ENCODE data around the gene SEPTIN10. TPM values are rescaled to one million over a fixed set of nuclear protein-coding genes. Genes with fewer than 3 reads are reported as not detected.

The SEPTIN10 gene
- total RNA-seq, 1 donor from 2014 or later: 90.8 TPM

DNA sequence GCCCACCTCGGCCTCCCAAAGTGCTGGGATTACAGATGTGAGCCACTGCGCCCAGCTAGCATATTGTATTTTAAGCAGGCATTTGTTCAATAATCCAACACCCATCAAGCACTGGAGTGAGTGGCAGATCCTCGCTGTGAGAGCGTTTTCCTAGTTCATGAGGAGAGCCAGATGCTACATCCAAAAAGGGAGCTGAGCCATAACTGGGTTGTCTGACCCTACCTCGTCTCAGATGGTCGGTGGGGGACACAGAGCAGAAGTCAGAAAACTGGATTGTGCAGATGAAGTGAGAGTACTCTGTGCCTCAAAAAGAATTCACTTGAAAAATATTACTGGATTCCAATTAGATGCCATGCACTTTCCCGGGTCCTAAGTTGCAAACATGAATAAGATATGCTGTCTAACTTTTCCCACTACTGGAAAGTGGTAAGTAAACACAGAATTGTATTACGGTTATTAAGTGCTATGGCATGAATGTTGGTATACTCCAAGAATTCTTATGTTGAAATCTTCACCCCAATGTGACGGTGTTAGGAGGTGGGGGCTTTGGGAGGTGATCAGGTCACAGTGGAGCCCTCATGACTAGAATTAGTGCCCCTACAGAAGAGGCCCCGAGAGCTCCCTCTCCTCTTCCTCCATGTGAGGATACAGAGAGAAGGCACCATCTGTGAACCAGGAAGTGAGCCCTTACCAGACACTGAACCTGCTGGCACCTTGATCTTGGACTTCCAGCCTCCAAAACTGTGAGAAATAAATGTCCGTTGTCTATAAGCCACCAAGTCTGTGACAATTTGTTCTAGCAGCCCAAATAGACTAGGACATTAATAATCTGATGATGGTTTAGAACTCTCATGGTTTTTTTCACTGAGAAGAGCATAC, 21.9 kb upstream of the SEPTIN10 start:
- H3K79me2 ChIP-seq (ENCODE audit: insufficient read depth, low read length): no peaks in the 10 kb centered on the region
- H3K27ac ChIP-seq (ENCODE audit: low read depth, low read length): no peak overlapping the region
- no peak overlapping the region for H3K4me3 ChIP-seq (ENCODE audit: insufficient read depth, low read depth, low read length)
- Mint-ChIP-seq H3K27me3 (ENCODE audit: low read depth, unreplicated experiment) (no peaks in the 10 kb centered on the region), H3K36me3 (ENCODE audit: low read depth, unreplicated experiment) (no peaks in the 10 kb centered on the region), H3K27ac (ENCODE audit: unreplicated experiment) (no peak overlapping the region), H3K9me3 (ENCODE audit: unreplicated experiment) (no peaks in the 10 kb centered on the region), H3K4me1 (ENCODE audit: low read depth, unreplicated experiment) (peaks cover 1% of the 10 kb centered on the region), H3K4me3 (ENCODE audit: unreplicated experiment) (no peak overlapping the region)
- H4K20me1 ChIP-seq (ENCODE audit: insufficient read depth, low read length): no peaks in the 10 kb centered on the region
- FAIRE-seq (no peak), DNase-seq (ENCODE audit: low read depth) (no peak)
- no peaks in the 10 kb centered on the region for H3K36me3 ChIP-seq (ENCODE audit: insufficient read depth, low read length)
- no peak overlapping the region for H3K4me2 ChIP-seq (ENCODE audit: low read length)
- H2AFZ ChIP-seq (ENCODE audit: low read depth, low read length): no peak overlapping the region
- H3K9ac ChIP-seq (ENCODE audit: low read length): no peak overlapping the region
- TF ChIP-seq EZH2 (IDR thresholded peaks at IDR 0.05; ENCODE audit: insufficient read depth, low read length): no peak
- TF ChIP-seq, protein P1, sequence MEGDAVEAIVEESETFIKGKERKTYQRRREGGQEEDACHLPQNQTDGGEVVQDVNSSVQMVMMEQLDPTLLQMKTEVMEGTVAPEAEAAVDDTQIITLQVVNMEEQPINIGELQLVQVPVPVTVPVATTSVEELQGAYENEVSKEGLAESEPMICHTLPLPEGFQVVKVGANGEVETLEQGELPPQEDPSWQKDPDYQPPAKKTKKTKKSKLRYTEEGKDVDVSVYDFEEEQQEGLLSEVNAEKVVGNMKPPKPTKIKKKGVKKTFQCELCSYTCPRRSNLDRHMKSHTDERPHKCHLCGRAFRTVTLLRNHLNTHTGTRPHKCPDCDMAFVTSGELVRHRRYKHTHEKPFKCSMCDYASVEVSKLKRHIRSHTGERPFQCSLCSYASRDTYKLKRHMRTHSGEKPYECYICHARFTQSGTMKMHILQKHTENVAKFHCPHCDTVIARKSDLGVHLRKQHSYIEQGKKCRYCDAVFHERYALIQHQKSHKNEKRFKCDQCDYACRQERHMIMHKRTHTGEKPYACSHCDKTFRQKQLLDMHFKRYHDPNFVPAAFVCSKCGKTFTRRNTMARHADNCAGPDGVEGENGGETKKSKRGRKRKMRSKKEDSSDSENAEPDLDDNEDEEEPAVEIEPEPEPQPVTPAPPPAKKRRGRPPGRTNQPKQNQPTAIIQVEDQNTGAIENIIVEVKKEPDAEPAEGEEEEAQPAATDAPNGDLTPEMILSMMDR (IDR thresholded peaks at IDR 0.05; ENCODE audit: insufficient read depth, low read depth, low read length): no peak
- no peaks in the 10 kb centered on the region for H3K27me3 ChIP-seq (ENCODE audit: insufficient read depth, low read length)
- no peaks in the 10 kb centered on the region for H3K9me3 ChIP-seq (ENCODE audit: insufficient read depth, low read depth, low read length)
- H3K4me1 ChIP-seq (ENCODE audit: insufficient read depth, low read length): no peaks in the 10 kb centered on the region

DNA sequence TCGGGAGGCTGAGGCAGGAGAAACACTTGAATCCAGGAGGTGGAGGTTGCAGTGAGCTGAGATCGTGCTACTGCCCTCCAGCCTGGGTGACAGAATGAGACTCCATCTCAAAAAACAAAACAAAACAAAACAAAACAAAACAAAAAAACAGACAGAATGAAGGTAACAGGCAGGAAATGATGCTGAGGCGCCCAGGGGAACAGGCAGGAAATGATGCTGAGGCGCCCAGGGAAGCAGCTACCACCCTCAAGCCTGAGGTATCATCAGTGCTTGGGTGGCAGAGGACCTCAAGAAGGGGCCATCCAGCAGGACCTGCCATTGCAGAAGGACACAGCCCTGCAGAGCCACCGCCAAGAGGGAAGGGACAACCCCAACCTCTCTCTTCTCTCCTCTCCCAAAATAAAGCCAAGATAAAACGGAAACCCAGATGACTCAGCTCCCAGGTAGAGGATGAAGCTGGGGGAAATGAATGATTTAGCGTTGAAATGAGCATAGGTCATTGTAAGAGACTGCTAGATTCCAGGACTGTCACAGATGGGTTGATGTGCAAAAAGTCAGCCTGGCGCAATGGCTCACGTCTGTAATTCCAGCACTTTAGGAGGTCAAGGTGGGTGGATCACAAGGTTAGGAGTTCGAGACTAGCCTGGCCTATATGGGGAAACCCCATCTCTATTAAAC, 19.7 kb upstream of the SEPTIN10 start:
- no peak overlapping the region for H3K4me2 ChIP-seq (ENCODE audit: low read length)
- no peaks in the 10 kb centered on the region for H3K9me3 ChIP-seq (ENCODE audit: insufficient read depth, low read depth, low read length)
- Mint-ChIP-seq H3K9me3 (ENCODE audit: unreplicated experiment) (no peaks in the 10 kb centered on the region), H3K36me3 (ENCODE audit: low read depth, unreplicated experiment) (no peaks in the 10 kb centered on the region), H3K4me1 (ENCODE audit: low read depth, unreplicated experiment) (peaks cover 1% of the 10 kb centered on the region), H3K27me3 (ENCODE audit: low read depth, unreplicated experiment) (no peaks in the 10 kb centered on the region), H3K4me3 (ENCODE audit: unreplicated experiment) (no peak overlapping the region), H3K27ac (ENCODE audit: unreplicated experiment) (no peak overlapping the region)
- no peak for DNase-seq (ENCODE audit: low read depth)
- no peak overlapping the region for H3K27ac ChIP-seq (ENCODE audit: low read depth, low read length)
- TF ChIP-seq EZH2 (IDR thresholded peaks at IDR 0.05; ENCODE audit: insufficient read depth, low read length): no peak
- TF ChIP-seq, protein P1 (IDR thresholded peaks at IDR 0.05; ENCODE audit: insufficient read depth, low read depth, low read length): no peak
- no peak overlapping the region for H3K9ac ChIP-seq (ENCODE audit: low read length)
- H2AFZ ChIP-seq (ENCODE audit: low read depth, low read length): no peak overlapping the region
- H3K36me3 ChIP-seq (ENCODE audit: insufficient read depth, low read length): no peaks in the 10 kb centered on the region
- no peak for FAIRE-seq
- no peaks in the 10 kb centered on the region for H3K4me1 ChIP-seq (ENCODE audit: insufficient read depth, low read length)
- no peaks in the 10 kb centered on the region for H4K20me1 ChIP-seq (ENCODE audit: insufficient read depth, low read length)
- no peaks in the 10 kb centered on the region for H3K79me2 ChIP-seq (ENCODE audit: insufficient read depth, low read length)
- H3K4me3 ChIP-seq (ENCODE audit: insufficient read depth, low read depth, low read length): no peak overlapping the region
- no peaks in the 10 kb centered on the region for H3K27me3 ChIP-seq (ENCODE audit: insufficient read depth, low read length)

All from astrocyte (in vitro differentiated cells and primary cell).